Glutamatergic neuron (in vitro differentiated cells): Measurements from ENCODE around the gene MTPN. TPM values are rescaled to one million over a fixed set of nuclear protein-coding genes. Genes with fewer than 3 reads are reported as not detected.

Source experiments
- DNase-seq: peaks from one replicate; pipeline ENCODE4 v3.0.0; 2022
- H3K27ac Mint-ChIP-seq: one replicate; pipeline ENCODE4 v1.8.0; 2020; ENCODE audit warnings: mild to moderate bottlenecking, mixed read lengths, inconsistent platforms; ENCODE audit not compliant: unreplicated experiment
- H3K27me3 Mint-ChIP-seq: one replicate; pipeline ENCODE4 v1.8.0; 2020; ENCODE audit warnings: mild to moderate bottlenecking, moderate library complexity, mixed read lengths, inconsistent platforms; ENCODE audit not compliant: unreplicated experiment
- H3K36me3 Mint-ChIP-seq: one replicate; pipeline ENCODE4 v1.8.0; 2020; ENCODE audit warnings: mild to moderate bottlenecking, mixed read lengths, inconsistent platforms; ENCODE audit not compliant: unreplicated experiment
- H3K4me1 Mint-ChIP-seq: one replicate; pipeline ENCODE4 v1.8.0; 2020; ENCODE audit warnings: mild to moderate bottlenecking, low read depth, mixed read lengths, inconsistent platforms; ENCODE audit not compliant: unreplicated experiment
- H3K4me3 Mint-ChIP-seq: one replicate; pipeline ENCODE4 v1.8.0; 2020; ENCODE audit warnings: mild to moderate bottlenecking, mixed read lengths, inconsistent platforms; ENCODE audit not compliant: unreplicated experiment
- H3K9me3 Mint-ChIP-seq: one replicate; pipeline ENCODE4 v1.8.0; 2020; ENCODE audit warnings: mild to moderate bottlenecking, moderate library complexity, mixed read lengths, inconsistent platforms; ENCODE audit not compliant: unreplicated experiment
- total RNA-seq: library from RNA; stranded (reverse); fragmentation: NEBNext Ultra II Directional; extraction: Animal tissue kit (Norgen Biotek cat#: 25700); gene quantifications from one replicate; pipeline ENCODE4 v1.2.1, GENCODE V29; 2021; ENCODE audit not compliant: unreplicated experiment
- TF ChIP-seq, protein P1 (sequence below): fragments of 200-600 bp; sonication (generic); IDR thresholded peaks from one replicate; pipeline ENCODE4 v1.5.0; 2021; ENCODE audit not compliant: partially characterized antibody, unreplicated experiment

MTPN gene
- total RNA-seq, 1 donor from 2014 or later, result 181 TPM

GRCh38 chr7:135924302-135924701, 52.9 kb downstream of the MTPN start:
- Mint-ChIP-seq H3K4me3 (no peak overlapping the region), H3K4me1 (peaks cover 15% of the 10 kb centered on the region), H3K27ac (no peak overlapping the region), H3K27me3 (no peaks in the 10 kb centered on the region), H3K36me3 (peaks cover 4% of the 10 kb centered on the region), H3K9me3 (peaks cover 2% of the 10 kb centered on the region)
- no peak for DNase-seq
- TF ChIP-seq, protein P1, sequence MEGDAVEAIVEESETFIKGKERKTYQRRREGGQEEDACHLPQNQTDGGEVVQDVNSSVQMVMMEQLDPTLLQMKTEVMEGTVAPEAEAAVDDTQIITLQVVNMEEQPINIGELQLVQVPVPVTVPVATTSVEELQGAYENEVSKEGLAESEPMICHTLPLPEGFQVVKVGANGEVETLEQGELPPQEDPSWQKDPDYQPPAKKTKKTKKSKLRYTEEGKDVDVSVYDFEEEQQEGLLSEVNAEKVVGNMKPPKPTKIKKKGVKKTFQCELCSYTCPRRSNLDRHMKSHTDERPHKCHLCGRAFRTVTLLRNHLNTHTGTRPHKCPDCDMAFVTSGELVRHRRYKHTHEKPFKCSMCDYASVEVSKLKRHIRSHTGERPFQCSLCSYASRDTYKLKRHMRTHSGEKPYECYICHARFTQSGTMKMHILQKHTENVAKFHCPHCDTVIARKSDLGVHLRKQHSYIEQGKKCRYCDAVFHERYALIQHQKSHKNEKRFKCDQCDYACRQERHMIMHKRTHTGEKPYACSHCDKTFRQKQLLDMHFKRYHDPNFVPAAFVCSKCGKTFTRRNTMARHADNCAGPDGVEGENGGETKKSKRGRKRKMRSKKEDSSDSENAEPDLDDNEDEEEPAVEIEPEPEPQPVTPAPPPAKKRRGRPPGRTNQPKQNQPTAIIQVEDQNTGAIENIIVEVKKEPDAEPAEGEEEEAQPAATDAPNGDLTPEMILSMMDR, result no peak

- no peak for DNase-seq
- Mint-ChIP-seq H3K9me3 (peaks cover 2% of the 10 kb centered on the region), H3K36me3 (peaks cover 12% of the 10 kb centered on the region), H3K4me1 (peaks cover 14% of the 10 kb centered on the region), H3K4me3 (no peak overlapping the region), H3K27ac (no peak overlapping the region), H3K27me3 (peaks cover 2% of the 10 kb centered on the region)
- TF ChIP-seq, protein P1, result no peak
Observed at GRCh38 chr7:135922263-135922662, 54.9 kb downstream of the MTPN start.

- TF ChIP-seq, protein P1, result no peak
- Mint-ChIP-seq H3K4me1 (peaks cover 14% of the 10 kb centered on the region), H3K4me3 (no peak overlapping the region), H3K9me3 (peaks cover 2% of the 10 kb centered on the region), H3K27ac (no peak overlapping the region), H3K27me3 (peaks cover 2% of the 10 kb centered on the region), H3K36me3 (peaks cover 18% of the 10 kb centered on the region)
- no peak for DNase-seq
Observed at GRCh38 chr7:135920478-135920877, 56.7 kb downstream of the MTPN start.

DNA sequence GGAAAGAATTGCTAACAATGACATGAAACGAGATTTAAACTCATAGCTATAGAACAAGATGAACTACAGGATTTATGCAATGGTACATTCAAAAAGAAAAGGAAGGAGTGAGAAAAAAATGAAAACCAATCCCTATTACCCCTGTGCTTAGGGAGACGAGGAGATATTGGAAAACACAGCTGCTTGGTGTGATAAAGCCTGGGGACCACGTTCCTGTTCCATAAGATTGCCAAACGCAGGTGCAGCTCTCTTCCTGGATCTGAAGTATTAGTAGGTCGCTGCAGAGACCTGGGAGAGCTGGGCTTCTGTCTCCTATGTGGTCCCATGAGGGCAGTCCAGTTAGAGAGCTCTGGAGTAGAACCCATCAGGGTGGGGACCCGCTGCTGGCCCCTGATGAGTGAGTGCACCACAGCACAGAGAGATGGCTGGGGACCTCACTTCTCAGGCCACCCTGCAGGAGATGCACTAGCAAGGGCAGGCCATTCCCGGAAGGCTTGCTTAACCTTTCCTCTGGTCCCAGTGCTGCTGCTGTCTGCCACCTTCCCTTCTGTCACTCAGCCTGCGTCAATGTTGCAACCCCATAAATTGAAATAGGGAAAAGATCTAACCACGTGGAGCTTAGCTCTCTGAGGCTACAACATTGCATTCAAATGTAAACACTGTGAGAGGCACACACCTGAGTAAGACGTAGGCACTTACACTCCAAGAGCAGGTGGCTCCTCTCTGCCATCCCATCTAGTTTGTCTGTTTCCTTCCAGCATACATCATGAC, 57.9 kb downstream of the MTPN start:
- no peak for DNase-seq
- Mint-ChIP-seq H3K36me3 (peaks cover 18% of the 10 kb centered on the region), H3K4me1 (peaks cover 13% of the 10 kb centered on the region)

DNA sequence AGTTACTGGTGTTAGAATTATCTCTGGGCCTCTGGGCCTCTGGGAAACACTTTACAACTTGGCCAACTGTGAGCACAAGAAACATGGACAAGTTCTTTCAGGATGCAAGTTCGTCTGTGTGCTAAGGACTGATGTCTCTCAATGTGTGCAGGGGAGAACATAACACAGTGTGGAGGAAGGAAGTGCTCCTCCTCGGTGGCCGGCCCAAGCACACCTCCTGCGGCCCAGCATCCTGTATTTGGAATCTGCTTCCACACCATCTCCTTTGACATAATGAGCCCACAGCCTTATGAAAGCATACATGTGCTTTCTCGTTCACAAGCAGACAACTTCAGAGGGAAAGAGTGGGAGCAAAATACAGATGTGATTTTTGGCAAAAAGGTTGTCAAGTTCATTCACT, 59.0 kb downstream of the MTPN start:
- peaks cover 18% of the 10 kb centered on the region for H3K36me3 Mint-ChIP-seq
- H3K9me3 Mint-ChIP-seq, result peaks cover 2% of the 10 kb centered on the region
- TF ChIP-seq, protein P1, result no peak
- H3K27ac Mint-ChIP-seq, result no peak overlapping the region
- H3K4me1 Mint-ChIP-seq, result peaks cover 10% of the 10 kb centered on the region
- no peak for DNase-seq
- H3K27me3 Mint-ChIP-seq, result peaks cover 2% of the 10 kb centered on the region
- no peak overlapping the region for H3K4me3 Mint-ChIP-seq

More for the DNA sequence above, 57.9 kb downstream of the MTPN start:
- Mint-ChIP-seq H3K9me3 (peaks cover 2% of the 10 kb centered on the region), H3K27ac (no peak overlapping the region), H3K27me3 (peaks cover 2% of the 10 kb centered on the region), H3K4me3 (no peak overlapping the region)
- TF ChIP-seq, protein P1, result no peak
